PC-3 (cell line): ENCODE results near the gene ANTXR2.

Experiments
- EZH2phosphoT487 ChIP-seq: fragments of 300-600 bp; sonication (generic); IDR thresholded peaks from 2 replicates; pipeline ENCODE4 v1.6.1; 2018; ENCODE audit warnings: mild to moderate bottlenecking, antibody characterized with exemption, low read length, borderline replicate concordance
- TF ChIP-seq, protein P1 (sequence below): fragments of 300-600 bp; sonication (generic); conservative IDR thresholded peaks from 2 replicates; pipeline ENCODE4 v1.5.1; 2017; ENCODE audit warnings: antibody characterized with exemption, low read depth, mild to moderate bottlenecking, low read length

DNA sequence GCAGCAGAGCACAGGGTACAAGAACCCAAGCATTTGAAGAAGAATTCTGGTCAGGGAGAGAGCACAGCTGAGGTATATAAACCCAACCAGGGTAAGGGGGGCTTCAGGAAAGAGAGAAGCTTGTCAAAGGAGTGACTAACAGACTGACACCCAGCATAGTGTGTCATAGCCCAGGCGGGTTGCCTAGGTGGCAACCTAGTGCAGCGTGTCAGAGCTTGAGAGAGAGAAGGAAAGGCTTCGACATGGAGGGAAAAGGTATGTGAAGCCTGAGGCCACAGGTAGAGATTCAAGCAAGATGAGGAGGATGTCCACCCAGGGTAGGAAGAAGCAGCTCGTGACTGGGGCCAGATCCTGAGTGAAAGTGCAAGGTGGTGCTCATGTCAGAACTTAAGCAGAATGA is 8.5 kb upstream of the ANTXR2 start:
- TF ChIP-seq, protein P1, sequence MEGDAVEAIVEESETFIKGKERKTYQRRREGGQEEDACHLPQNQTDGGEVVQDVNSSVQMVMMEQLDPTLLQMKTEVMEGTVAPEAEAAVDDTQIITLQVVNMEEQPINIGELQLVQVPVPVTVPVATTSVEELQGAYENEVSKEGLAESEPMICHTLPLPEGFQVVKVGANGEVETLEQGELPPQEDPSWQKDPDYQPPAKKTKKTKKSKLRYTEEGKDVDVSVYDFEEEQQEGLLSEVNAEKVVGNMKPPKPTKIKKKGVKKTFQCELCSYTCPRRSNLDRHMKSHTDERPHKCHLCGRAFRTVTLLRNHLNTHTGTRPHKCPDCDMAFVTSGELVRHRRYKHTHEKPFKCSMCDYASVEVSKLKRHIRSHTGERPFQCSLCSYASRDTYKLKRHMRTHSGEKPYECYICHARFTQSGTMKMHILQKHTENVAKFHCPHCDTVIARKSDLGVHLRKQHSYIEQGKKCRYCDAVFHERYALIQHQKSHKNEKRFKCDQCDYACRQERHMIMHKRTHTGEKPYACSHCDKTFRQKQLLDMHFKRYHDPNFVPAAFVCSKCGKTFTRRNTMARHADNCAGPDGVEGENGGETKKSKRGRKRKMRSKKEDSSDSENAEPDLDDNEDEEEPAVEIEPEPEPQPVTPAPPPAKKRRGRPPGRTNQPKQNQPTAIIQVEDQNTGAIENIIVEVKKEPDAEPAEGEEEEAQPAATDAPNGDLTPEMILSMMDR, result no peak
- no peak for TF ChIP-seq EZH2phosphoT487
